Breast epithelium (tissue), 4 donors: ENCODE data around the gene TCP10L. TPM values are rescaled to one million over a fixed set of nuclear protein-coding genes. Genes with fewer than 3 reads are reported as not detected.
"Not testable (repeated sequence)": the region's sequence is repeated elsewhere in the genome, so short reads cannot be mapped to it uniquely, and the experiment has no call there.

Experiments
- DNase-seq, 2 donors: peaks; one replicate each; pipeline ENCODE4 v3.0.0-alpha.2; 2019; ENCODE audit warnings: low spot score in 2 of 2
- H3K27ac ChIP-seq, 2 donors: fragments of 200-600 bp; sonication (generic) in 1 of 2; one replicate each; pipeline ENCODE4 v1.5.1; 2016 to 2019; ENCODE audit warnings: mild to moderate bottlenecking in 1 of 2
- H3K27me3 ChIP-seq, 2 donors: fragments of 200-600 bp; sonication (generic) in 1 of 2; one replicate each; pipeline versions ENCODE4 v1.5.1 to v1.6.0; 2017 to 2019; ENCODE audit warnings: control low read depth in 1 of 2, mild to moderate bottlenecking in 1 of 2
- H3K36me3 ChIP-seq: fragments of 200-600 bp; one replicate; pipeline ENCODE4 v1.5.1; 2019
- H3K4me1 ChIP-seq, 2 donors: fragments of 200-600 bp; sonication (generic); one replicate each; pipeline ENCODE4 v1.5.1; 2016 to 2019; ENCODE audit warnings: control low read depth in 1 of 2
- H3K4me3 ChIP-seq, 3 donors: fragments of 200-600 bp; sonication (generic); 1 replicate in 2 of 3; 2 replicates in 1 of 3; pipeline ENCODE4 v1.5.1; 2016 to 2019; ENCODE audit warnings: mild to moderate bottlenecking in 3 of 3, moderate library complexity in 2 of 3
- H3K9me3 ChIP-seq, 2 donors: fragments of 200-600 bp; sonication (generic) in 1 of 2; one replicate each; pipeline ENCODE4 v1.5.1; 2016 to 2019; ENCODE audit warnings: control low read depth in 1 of 2
- POLR2A ChIP-seq: fragments of 450-650 bp; IDR thresholded peaks from one replicate; pipeline ENCODE4 v1.6.1; 2016; ENCODE audit warnings: antibody characterized with exemption, mild to moderate bottlenecking, moderate library complexity
- POLR2AphosphoS5 ChIP-seq, 3 donors: sonication (generic); formaldehyde crosslinking; IDR thresholded peaks; one replicate each; pipeline ENCODE4 v1.6.1; 2017; ENCODE audit warnings: antibody characterized with exemption in 3 of 3
- intact Hi-C: fragments of 100-400 bp; cut with DNase I; formaldehyde crosslinking; loops from one replicate; pipeline ENCODE4 v1.15.1; 2023; ENCODE audit warnings: low total_unique reads
- total RNA-seq, 3 donors: library from RNA; depleted of rRNA; stranded (reverse); fragments of >200 nt; gene quantifications; one replicate each; pipeline ENCODE4 v1.1.0, GENCODE V29; 2016
- TF ChIP-seq, protein P1 (sequence below), 3 donors: fragments of 450-650 bp; IDR thresholded peaks; one replicate each; pipeline ENCODE4 v1.5.1; 2016 to 2017; ENCODE audit warnings: antibody characterized with exemption in 3 of 3, mild to moderate bottlenecking in 3 of 3, moderate library complexity in 3 of 3

The TCP10L gene
- total RNA-seq, 3 donors from 2014 or later = 0.48 to 0.73 (median 0.66) TPM

DNA sequence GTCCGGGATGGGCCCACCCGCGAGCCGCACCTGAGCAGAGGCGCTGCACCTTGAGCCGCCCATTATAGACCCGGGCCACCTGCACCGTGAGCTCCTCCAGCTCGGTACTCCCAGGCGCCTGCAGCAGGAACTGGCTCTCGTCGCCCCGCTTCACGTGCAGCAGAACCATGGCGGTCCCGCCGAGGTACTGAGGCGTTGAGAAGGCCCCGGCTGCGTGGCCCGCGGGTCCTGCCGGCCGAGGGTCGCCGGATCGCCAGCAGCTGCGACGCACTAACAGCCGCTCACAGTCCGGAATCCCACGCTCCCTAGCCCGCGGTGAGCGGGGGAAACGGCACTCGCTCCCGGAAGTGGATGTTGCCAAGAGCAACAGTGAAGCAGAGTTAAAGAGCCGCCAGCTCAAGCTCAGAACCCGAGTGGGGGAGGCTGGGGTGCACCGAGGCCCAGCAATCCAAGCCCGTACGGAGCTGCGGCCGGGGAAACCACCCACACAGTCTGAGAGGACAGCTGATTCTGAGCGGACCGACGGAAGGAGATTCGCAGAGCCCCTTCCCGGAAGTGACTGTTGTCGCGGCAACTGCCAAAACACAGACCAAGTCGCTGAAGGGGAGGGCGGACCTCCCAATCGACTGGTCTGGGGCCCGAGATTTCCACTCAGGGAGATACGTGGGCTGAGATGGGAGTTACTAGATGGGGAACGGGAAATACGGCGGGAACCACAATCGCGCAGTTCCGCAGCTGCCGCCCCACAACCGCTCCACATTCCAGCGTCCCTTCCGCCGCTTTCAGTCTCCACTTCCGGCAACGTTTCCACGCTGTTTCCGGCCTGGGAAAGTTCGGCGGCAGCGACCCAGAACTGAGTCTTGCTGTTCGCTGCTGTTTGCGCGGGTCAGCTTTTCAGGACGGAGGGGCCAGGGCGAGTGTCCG, 27.0 kb upstream of the TCP10L start, which contains the start of gene CFAP298:
Gene CFAP298, minus strand, starts transcription at position 303 of the 924 bp plus-strand sequence. Its CDS starts 134 bp downstream, at position 169.
- Histone ChIP-seq H3K9me3 (no peaks in the 10 kb centered on the region), H3K4me3 (peak within 1 kb of the TSS; percentile 67 to 81 (median 81)), H3K27ac (peak within 1 kb of the TSS; percentile 91 to 94), H3K4me1 (peaks cover 0 to 3% of the 10 kb centered on the region in 2 donors), H3K36me3 (no peaks in the 10 kb centered on the region), H3K27me3 (no peaks in the 10 kb centered on the region)
- peak in 1 of 3 donors; percentile 59 for TF ChIP-seq POLR2AphosphoS5 (IDR thresholded peaks at IDR 0.05)
- TF ChIP-seq, protein P1, sequence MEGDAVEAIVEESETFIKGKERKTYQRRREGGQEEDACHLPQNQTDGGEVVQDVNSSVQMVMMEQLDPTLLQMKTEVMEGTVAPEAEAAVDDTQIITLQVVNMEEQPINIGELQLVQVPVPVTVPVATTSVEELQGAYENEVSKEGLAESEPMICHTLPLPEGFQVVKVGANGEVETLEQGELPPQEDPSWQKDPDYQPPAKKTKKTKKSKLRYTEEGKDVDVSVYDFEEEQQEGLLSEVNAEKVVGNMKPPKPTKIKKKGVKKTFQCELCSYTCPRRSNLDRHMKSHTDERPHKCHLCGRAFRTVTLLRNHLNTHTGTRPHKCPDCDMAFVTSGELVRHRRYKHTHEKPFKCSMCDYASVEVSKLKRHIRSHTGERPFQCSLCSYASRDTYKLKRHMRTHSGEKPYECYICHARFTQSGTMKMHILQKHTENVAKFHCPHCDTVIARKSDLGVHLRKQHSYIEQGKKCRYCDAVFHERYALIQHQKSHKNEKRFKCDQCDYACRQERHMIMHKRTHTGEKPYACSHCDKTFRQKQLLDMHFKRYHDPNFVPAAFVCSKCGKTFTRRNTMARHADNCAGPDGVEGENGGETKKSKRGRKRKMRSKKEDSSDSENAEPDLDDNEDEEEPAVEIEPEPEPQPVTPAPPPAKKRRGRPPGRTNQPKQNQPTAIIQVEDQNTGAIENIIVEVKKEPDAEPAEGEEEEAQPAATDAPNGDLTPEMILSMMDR (IDR thresholded peaks at IDR 0.05) = no peak
- intact Hi-C loops = no loop called here
- DNase-seq = peak; percentile 66 to 80

- H3K4me3 ChIP-seq = peak overlapping the region; percentile 67 to 81 (median 81)
- no peaks in the 10 kb centered on the region for H3K9me3 ChIP-seq
- TF ChIP-seq POLR2AphosphoS5 (IDR thresholded peaks at IDR 0.05) = no peak
- TF ChIP-seq, protein P1 (IDR thresholded peaks at IDR 0.05) = no peak
- no peak for TF ChIP-seq POLR2A
- peaks cover 0 to 3% of the 10 kb centered on the region in 2 donors for H3K4me1 ChIP-seq
- H3K27me3 ChIP-seq = no peaks in the 10 kb centered on the region
- H3K36me3 ChIP-seq = no peaks in the 10 kb centered on the region
- no peak for DNase-seq
- peak overlapping the region; percentile 91 to 94 for H3K27ac ChIP-seq
- intact Hi-C loops = no loop called here
These were observed 26.2 kb upstream of the TCP10L start for GRCh38 chr21:32611471-32611997.

GRCh38 chr21:32610940-32611339, 25.6 kb upstream of the TCP10L start:
- DNase-seq, H3K27ac ChIP-seq, H3K4me1 ChIP-seq, intact Hi-C loops, H3K27me3 ChIP-seq, H3K9me3 ChIP-seq, H3K36me3 ChIP-seq: not testable (repeated sequence)
- peak overlapping the region; percentile 67 to 81 (median 81) for H3K4me3 ChIP-seq

- no peaks in the 10 kb centered on the region for H3K9me3 ChIP-seq
- no peak for TF ChIP-seq POLR2A
- no peak for TF ChIP-seq POLR2AphosphoS5 (IDR thresholded peaks at IDR 0.05)
- TF ChIP-seq, protein P1 (IDR thresholded peaks at IDR 0.05) = no peak
- intact Hi-C loops = loop anchor here (10.0 kb wide), 1 partner anchor 204 kb away; no protein-coding TSS in a partner anchor
- no peak for DNase-seq
- H3K36me3 ChIP-seq = peaks cover 10% of the 10 kb centered on the region
- H3K27ac ChIP-seq = no peak overlapping the region
- H3K4me3 ChIP-seq = no peak overlapping the region
- H3K27me3 ChIP-seq = no peaks in the 10 kb centered on the region
- peaks cover 0 to 3% of the 10 kb centered on the region in 2 donors for H3K4me1 ChIP-seq
These were observed 23.5 kb upstream of the TCP10L start for GRCh38 chr21:32608851-32609250.

- H3K27ac ChIP-seq = no peak overlapping the region
- H3K4me1 ChIP-seq = no peaks in the 10 kb centered on the region
- no peaks in the 10 kb centered on the region for H3K9me3 ChIP-seq
- H3K27me3 ChIP-seq = no peaks in the 10 kb centered on the region
- TF ChIP-seq POLR2AphosphoS5 (IDR thresholded peaks at IDR 0.05) (no peak), POLR2A (no peak)
- TF ChIP-seq, protein P1 (IDR thresholded peaks at IDR 0.05) = no peak
- peaks cover 10% of the 10 kb centered on the region for H3K36me3 ChIP-seq
- intact Hi-C loops = loop anchor here (10.0 kb wide), 1 partner anchor 201 kb away; no protein-coding TSS in a partner anchor
- H3K4me3 ChIP-seq = no peak overlapping the region
- no peak for DNase-seq
These were observed 20.1 kb upstream of the TCP10L start for GRCh38 chr21:32605469-32605868.
